GM11168 (cell line): Measurements from ENCODE around the gene IRF2.

Experiments used
- in situ Hi-C: fragments of 300-500 bp; cut with MboI; formaldehyde crosslinking; loops from one replicate; pipeline ENCODE4 v1.12.0; 2022; ENCODE audit warnings: low sequenced_read_pairs; ENCODE audit not compliant: unreplicated experiment

IRF2 gene

DNA sequence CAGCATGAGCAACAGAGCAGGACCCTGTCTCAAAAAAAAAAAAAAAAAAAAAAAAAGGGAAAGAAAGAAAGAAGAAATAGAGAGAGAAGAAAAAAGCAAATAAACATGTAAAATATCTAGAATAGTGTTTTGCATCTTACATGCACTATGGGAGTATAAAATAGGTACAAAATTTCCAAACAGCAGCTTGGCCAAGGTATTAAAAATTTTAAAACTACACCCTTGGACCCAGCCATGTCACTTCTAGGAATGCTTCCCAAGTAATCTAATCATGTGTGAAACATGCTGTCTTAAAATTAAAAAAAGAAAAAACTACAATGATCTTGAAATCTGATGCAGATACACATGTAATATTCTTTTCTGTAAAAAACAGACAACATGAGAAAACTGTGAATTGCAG, 21.6 kb downstream of the IRF2 start:
- in situ Hi-C loops: no loop called here

DNA sequence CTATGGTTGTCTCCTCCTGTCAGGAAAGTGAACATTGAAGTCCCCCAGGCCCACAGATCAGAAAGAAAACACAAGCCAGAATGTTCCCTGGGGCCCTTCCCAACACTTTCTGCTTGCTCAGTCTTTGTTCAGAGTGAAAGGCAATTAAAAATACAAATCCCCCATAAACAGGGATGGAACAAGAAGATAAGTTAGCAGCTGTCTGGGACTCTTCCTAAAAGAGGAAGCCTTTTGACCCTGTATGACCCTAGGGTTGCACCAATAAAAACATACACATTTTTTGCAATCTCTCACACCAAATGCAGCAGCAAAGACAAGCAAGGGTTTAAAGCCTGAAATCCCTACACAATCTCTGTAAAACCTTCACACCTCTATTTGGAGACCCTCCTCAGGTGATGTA, 22.6 kb downstream of the IRF2 start:
- in situ Hi-C loops: no loop called here

DNA sequence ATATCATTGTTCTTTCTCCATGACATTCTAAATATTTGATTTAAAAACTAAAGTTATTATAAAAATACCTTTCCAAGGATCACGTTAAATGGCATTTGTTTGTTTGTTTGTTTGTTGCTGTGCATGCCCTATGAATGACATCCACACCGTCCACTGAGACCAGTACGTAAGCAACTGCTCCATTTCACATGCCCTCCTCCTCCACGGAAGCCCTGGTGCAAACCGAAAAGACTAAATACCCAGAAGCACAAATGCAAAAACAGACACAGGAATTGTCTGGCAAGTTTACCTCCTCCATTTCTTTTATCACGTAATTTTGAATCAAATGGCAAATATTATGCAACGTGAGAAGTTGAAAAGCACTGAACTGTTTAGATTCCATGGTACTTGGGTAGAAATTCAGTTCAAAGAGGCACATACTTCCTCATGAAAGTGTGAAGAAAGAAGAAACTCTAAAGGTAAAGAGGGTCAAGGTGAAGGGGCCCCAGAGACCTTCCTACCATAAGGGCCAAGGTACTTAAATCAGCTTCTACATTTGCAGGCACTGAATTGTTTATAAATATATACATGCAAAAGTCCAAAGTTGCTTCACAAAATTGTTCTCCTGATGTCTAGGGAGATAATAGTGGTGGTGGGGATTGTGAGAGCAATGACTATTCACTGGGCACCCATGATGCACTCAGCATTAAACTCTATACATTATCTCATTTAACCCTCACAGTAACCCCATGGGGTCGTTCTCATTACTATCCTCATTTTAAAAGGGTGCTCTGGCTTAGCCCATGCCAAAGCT, 23.4 kb downstream of the IRF2 start:
- in situ Hi-C loops: no loop called here

DNA sequence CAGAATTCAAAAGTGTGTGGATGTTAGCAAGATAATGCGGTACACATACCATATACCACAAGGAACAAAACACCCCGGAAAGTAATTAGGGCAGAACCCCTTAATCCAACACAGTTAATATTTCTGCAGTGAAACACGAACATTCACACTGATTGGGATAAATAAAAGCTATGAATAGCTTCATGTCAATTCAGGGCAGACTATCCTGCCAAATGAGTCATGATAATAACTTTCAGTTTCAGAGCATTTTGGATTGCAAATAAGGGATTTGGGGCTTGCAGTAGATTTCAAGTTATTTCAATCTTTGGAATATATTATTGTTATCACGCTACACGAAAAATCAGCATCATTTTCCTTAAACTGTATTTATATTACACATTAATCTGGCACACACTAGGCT, 24.3 kb downstream of the IRF2 start:
- in situ Hi-C loops: no loop called here

DNA sequence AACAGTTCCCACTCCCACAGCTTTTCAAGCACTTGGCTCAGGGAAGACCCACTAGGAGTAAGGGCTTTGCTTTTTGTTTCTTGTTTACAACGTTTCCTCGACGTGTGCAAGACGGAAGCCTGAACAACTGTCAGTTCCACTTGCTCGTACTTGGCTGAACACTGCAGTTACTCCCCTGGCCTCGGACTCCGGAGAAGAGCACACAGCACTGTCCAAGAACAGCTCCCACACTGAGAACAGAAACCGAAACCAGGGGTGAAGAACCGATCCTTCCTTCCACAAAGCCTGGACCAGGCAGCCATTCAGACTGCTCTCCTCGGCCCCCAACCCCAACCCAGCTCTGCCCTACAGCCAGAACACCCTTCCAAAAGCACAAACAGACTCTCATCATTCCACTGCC, 25.5 kb downstream of the IRF2 start:
- in situ Hi-C loops: no loop called here

DNA sequence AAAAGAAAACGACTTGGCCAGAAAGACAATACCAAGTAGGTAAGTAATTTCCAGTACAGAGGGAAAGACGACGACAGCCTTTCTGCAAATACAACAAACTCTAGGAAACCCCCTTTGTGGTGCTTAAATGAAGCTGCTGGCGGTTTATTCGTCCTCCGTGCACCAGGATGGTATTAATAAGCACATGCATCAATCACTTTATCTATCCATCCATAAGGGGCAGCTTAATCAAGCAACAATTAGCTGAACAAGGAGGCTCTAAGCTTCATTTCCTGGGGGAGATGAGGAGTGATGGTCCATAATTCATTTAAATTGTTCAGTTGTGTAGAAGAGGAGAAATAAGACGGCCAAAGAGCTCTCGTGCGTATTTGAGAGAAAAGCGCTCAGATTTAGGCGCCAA, 26.2 kb downstream of the IRF2 start:
- in situ Hi-C loops: no loop called here

DNA sequence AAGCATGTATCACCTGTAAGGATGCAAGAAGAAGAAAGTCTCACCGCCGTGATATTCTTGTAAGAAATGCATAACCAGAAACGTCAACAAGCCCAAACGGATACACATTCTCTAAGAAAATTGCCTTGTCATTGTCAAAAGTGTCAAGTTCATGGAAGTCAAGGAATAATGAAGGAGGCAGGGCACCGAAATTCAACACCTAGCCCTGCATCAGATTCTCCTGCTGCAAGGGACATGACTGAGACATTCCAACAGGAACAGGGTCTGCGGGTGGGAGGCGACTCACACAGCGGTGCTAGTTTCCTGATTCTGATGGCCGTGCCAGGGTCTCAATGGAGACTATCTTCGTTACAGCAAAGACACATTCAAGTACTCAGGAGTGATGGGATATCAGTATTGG, 26.7 kb downstream of the IRF2 start:
- in situ Hi-C loops: no loop called here

DNA sequence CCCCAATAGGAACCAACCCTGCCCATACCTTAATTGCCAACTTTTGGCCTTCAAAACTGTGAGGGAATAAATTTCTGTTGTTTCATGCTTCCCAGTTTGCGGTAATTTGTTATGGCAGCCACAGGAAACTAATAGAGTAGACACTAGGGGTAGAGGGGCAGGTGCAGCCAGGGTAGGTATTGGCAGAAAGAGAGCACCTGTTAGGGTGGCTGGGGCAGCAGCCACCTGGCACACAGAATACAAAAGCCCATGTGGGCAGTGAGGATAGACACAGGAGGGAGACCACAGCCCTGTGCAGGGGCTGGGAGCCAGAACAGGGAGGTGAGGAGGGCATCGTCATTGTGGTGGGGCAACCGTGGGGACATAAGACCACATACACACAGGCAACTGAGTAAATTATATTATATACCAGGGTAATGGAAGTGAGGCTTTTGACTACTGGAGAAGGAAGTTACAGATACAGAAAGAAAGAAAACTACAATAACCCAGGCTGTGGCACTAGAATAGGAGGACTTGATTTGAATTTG, 28.2 kb downstream of the IRF2 start:
- in situ Hi-C loops: no loop called here

DNA sequence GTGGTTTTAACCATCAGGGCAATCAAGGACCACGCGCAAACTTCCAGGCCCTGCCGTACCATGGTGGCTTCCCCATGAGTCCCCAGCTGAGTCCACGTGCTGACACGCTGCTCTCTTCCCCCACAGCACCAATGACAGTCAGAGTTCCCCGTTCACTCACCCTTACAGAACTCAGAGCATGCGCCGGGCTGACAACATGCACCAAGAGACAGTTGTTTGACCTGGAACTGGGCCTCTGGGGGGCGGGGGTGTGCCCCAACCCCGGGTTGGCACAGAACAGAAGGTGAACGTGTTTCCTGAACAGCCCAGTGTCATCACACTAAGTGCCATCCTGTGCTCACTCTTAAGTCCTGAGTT, 29.4 kb downstream of the IRF2 start:
- in situ Hi-C loops: no loop called here

DNA sequence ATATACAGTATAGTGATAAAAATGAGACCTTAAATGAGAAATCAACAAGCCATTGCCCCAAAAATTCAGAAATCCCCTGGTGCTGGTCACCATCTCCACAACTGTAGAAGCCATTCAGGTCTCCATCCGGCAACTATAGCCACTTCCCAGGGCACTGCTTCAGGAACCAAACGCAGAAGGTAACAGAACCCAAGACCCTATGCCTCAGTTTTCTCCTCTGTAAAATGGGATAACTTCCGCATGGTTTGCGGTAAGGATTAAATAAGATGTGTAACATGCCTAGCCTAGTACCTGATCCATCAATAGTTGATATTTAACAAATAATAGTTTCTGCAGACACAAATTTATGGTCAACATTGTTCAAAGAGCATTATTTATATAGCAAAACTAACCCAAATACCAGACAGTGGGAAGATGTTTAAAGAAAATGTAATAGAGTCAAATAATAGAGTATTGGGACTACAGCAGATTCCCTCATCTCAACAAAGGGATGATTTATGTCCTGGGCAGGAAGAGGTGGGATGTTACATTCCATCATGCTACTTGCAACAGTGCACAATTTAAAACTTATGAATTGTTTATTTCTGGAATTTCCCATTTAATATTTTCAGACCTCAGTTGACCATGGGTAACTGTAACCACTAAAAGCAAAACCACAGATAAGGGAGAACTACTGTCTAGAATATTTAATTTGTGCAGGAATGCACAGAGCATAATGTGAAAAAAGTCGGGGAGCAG, 30.0 kb downstream of the IRF2 start:
- in situ Hi-C loops: no loop called here

DNA sequence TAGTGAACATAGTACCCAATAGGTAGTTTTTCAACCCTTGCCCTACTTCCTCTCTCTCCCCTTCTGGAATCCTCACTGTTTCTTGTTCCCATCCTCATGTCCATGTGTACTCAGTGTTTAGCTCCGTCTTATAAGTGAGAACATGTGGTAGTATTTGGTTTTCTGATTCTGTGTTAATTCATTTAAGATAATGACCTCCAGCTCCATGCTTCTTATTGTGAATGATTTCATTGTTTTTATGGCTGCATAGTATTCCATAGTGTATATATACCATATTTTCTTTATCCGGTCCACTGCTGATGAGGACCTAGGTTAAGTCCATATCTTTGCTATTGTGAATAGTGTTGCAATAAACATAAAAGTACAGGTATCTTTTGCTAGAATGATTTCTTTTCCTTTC, 31.0 kb downstream of the IRF2 start:
- in situ Hi-C loops: no loop called here

DNA sequence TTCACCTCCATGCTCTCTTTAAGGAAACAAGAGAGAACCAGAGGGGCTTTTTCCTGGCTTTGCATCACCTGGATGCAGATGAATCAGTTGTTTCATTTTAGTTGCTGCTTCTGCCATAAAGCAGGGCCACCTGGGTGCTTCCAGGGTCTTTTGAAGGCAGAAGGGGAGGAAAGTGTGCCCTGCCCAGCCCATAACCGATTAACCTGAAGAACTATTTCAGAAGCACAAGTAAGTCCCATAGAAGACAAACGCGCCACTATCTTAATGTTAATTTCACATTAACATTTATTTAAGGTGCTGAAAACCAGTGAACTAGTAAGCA, 32.1 kb downstream of the IRF2 start:
- in situ Hi-C loops: no loop called here

DNA sequence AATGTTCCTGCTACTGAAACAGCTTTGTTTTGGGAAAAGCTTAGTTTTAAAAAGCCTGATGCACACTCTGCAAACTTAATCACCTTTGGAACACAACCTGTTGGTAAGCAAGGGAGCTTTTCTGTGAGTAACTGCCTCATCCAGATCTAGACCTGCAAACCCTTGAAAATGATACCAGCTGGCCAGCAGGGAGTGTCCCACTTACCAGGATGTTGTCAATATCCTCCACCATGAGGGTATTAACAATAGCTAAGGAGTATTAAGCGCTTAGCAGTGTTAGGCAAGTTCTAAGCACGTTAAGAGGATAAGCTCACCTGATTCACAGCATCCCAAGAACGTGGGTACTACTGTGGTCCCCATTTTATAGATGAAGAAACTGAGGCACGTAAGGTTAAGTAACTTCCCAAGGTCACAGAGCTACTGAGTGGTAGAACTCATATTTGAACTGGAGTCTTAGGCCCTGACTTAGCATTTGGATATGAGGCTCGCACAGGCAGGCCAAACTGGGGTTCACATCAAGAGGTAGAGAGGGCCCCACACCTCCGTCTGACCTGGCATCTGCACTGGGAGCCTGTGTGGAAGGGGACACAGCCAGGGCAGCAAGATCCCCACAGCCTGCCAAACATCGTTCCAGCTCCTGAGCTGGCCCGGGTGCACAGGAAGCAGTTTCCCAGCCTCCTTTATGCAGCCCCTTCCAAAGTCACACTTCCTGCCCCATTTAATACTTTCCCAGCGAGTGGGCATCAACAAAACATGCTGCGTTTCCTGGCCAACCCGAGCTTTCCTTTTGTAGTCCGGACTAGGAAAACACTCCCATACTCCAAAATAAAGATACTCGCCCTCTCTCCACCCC, 32.7 kb downstream of the IRF2 start:
- in situ Hi-C loops: no loop called here

DNA sequence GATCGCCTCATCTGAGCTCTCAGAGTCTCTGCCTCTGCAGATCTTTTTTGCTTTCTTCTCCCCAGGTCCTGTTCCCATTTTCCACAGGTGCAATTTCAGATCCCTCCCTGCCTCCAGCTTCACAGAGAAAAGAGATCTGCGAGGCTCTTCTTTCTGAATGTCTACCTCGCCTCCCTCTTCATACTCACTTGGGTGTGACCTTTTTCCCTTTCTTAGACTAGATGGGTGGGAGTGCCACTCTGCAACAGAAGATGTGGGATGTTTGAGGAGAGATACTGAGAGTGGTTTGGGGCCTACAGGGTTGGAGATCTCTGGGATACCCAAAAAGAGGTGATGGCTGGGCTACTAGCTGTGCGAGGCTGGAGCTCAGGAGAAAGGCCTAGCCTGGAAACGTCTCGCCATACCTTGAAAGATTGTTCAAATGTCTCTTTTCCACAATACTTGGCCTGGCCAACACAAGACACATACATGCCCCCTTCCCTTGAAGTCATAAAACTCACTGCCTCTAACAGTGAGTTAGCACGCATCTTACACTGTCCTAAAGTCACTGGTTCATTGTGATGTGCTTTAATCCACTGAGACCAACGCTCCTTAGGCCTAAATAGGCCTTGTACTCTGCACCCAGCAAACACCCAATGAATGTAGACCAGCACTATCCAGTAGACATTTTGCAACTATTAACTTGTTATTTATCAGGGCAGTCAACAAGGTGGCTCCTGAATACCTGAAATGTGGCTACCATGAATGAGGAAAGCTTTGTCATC, 33.6 kb downstream of the IRF2 start:
- in situ Hi-C loops: no loop called here

DNA sequence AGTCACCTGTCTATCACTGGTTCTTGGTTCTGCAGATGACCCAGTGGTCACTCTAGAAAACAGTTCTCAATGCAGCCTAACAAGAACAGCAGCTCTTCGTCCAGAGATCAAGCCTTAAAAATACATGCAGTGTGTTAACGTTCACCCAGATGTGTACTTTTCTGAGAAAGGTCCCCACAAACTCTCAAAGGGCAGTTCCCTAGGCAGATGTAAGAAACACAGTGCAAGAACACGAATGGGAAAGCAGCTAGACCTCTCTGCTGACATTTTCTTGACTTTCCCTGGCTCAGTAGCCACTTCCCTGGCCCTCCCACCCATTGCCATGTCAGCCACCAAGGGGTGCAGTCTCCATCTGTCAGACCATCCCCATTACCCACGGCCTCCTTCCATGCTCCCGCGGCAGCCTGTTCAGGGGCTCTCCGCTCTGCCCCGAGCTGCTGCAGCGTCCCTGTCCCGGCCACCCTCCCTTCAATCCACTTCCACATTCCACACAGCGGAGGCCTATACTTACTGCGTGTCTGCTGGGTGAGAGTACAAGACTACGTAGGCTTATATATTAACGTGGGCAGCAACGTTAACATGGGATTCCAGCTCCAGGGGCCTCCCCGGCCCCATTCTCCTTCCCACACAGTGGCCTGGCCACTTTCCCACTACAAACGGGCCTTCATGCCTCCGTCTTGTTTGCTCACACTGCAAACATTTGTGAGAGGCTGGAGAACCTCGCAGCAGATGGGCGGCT, 34.3 kb downstream of the IRF2 start:
- in situ Hi-C loops: no loop called here

DNA sequence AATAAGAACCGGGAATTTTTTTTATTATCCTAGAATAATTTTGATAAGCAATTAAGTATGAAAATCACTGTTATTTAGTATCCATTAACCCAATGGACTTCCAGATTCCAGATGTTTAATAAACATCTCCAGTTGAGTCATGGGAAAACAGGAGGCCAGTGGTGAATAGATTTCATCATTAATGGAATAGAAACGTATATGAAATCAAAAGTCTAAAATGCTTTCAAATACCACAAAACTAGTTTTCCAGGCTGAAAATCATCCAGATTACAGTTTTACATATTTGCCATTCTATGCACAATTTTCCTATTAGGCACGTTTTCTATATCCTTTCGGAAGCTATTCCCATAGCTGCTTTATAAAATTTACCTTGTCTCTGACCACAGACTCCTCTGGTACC, 35.0 kb downstream of the IRF2 start:
- in situ Hi-C loops: no loop called here

DNA sequence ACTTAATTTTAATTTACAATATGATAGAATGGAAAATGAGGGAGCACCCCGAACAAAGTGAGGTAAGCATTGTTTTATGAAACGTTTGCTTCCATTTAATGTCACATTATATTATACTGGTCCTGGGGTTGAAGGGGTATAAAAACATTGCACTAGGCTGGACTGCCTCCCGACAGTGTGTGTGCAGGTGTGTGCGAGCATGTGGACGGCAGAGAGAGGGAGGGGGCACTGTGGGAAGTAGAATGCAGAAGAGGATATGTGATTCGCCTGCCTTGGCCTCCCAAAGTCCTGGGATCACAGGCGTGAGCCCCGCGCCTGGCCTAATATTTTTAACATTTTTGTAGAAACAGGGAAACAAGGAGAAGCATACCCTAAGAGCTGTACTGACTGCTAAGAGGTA, 36.0 kb downstream of the IRF2 start:
- in situ Hi-C loops: no loop called here

DNA sequence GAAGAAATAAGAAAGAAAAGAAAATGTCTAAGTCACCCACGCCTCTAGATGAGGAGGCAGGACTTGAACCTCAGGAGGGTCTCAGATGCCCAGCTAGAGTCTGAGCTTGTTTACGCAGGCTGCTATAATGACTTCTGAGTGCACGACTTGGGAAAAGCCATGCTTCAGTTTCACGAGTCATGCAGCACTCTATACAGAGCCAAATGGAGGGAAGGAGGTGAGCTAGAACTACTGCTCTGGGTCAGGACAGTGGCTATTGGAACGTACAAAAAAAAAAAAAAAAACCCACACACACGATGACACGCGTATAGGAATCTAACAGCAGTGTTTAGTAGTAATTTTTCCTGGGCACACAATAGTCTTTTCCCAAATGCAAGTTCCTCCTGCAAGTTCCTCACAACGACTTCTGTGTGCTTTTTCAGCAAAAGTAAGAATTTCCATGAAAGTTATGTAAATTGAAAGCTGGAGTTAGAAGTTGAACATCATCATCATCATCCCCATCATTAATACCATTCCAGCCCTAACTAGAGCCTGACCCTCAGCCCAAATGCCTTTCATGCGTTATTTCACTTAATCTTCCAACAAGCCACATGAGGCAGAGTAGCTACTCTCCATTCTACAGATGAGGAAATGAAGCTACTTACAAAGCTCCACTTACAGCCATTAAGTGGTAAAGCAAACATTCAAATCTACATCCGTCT, 36.6 kb downstream of the IRF2 start:
- in situ Hi-C loops: no loop called here

DNA sequence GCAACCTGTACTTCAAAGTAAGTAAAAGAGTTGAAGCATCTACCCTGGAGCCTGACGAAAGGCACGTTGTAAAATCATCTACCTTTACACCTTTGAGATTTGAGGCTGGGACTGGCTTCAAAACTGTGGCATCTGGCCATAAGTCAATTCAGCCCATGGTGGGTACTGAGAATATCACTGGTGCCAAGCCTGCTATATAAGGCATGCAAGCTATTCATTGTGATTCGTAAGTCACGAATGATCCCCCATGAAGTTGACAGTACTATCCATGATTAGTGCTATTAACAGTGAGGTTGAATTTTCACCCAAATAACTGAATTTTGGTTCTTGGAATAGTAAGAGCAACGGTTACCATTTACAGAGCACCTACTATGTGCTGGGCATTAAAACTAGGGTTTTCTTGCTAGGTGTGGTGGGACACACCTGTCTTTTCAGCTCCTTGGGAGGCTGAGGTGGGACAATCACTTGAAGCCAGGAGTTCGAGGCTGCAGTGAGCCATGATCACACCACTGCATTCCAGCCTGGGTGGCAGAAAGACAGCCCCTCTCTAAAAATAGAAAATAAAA, 39.8 kb downstream of the IRF2 start:
- in situ Hi-C loops: no loop called here
